Measurements from ENCODE around the gene ISM2. TPM values are rescaled to one million over a fixed set of nuclear protein-coding genes. Genes with fewer than 3 reads are reported as not detected.
"Not testable (repeated sequence)": the region's sequence is repeated elsewhere in the genome, so short reads cannot be mapped to it uniquely, and the experiment has no call there.

Gene ISM2
- not detected for total RNA-seq

- peak; percentile 76 for ATAC-seq
Observed at GRCh38 chr14:77498120-77498979, at the start of gene ISM2. ISM2 (minus strand) TSS chr14:77498816; CDS start chr14:77498793, 23 bp downstream.

- ATAC-seq, result no peak
Observed at GRCh38 chr14:77547512-77548180, 49.0 kb upstream of the ISM2 start.

- not testable (repeated sequence) for ATAC-seq
Observed at GRCh38 chr14:77545171-77545570, 46.6 kb upstream of the ISM2 start.

GRCh38 chr14:77544571-77544970 is 46.0 kb upstream of the ISM2 start:
- ATAC-seq, result no peak

- ATAC-seq, result no peak
Observed at GRCh38 chr14:77543637-77544334, 45.2 kb upstream of the ISM2 start.

GRCh38 chr14:77543240-77543551 is 44.6 kb upstream of the ISM2 start:
- ATAC-seq, result no peak

- no peak for ATAC-seq
Observed at GRCh38 chr14:77542421-77543239, 44.0 kb upstream of the ISM2 start.

- no peak for ATAC-seq
Observed at GRCh38 chr14:77541905-77542304, 43.3 kb upstream of the ISM2 start.

- not testable (repeated sequence) for ATAC-seq
Observed at GRCh38 chr14:77536951-77537350, 38.3 kb upstream of the ISM2 start.

GRCh38 chr14:77531071-77531470 is 32.5 kb upstream of the ISM2 start:
- no peak for ATAC-seq

- no peak for ATAC-seq
Observed at GRCh38 chr14:77529963-77530362, 31.3 kb upstream of the ISM2 start.

- ATAC-seq, result no peak
Observed at GRCh38 chr14:77529213-77529612, 30.6 kb upstream of the ISM2 start.

- ATAC-seq, result not testable (repeated sequence)
Observed at GRCh38 chr14:77528701-77529100, 30.1 kb upstream of the ISM2 start.

- ATAC-seq, result no peak
Observed at GRCh38 chr14:77526266-77526665, 27.6 kb upstream of the ISM2 start.

- ATAC-seq, result no peak
Observed at GRCh38 chr14:77524536-77524935, 25.9 kb upstream of the ISM2 start.

- no peak for ATAC-seq
Observed at GRCh38 chr14:77523109-77523508, 24.5 kb upstream of the ISM2 start.

- ATAC-seq, result no peak
Observed at GRCh38 chr14:77520555-77520954, 21.9 kb upstream of the ISM2 start.

- no peak for ATAC-seq
Observed at GRCh38 chr14:77516126-77516525, 17.5 kb upstream of the ISM2 start.

GRCh38 chr14:77511486-77512162 is 13.0 kb upstream of the ISM2 start:
- no peak for ATAC-seq

GRCh38 chr14:77509366-77509765 is 10.8 kb upstream of the ISM2 start:
- ATAC-seq, result no peak

- ATAC-seq, result no peak
Observed at GRCh38 chr14:77508876-77509275, 10.3 kb upstream of the ISM2 start.

GRCh38 chr14:77508249-77508648 is 9.6 kb upstream of the ISM2 start:
- ATAC-seq, result no peak
